GM23338 (cell line): Measurements from ENCODE around the gene ZNF22.

Source experiments
- CREB1 ChIP-seq: fragments of 250-450 bp; sonication (Bioruptor Pico); IDR thresholded peaks from 2 replicates; pipeline ENCODE4 v1.5.0; 2020; ENCODE audit warnings: low read depth, mild to moderate bottlenecking, moderate library complexity
- EZH2 ChIP-seq: fragments of 200-600 bp; sonication (generic); IDR thresholded peaks from one replicate; pipeline ENCODE4 v1.8.0; 2017; ENCODE audit warnings: antibody characterized with exemption, mild to moderate bottlenecking, low read depth; ENCODE audit not compliant: unreplicated experiment
- EZH2phosphoT487 ChIP-seq: fragments of 200-600 bp; sonication (generic); IDR thresholded peaks from one replicate; pipeline ENCODE4 v1.8.1; 2018; ENCODE audit warnings: antibody characterized with exemption; ENCODE audit not compliant: unreplicated experiment
- JUNB ChIP-seq: IDR thresholded peaks from one replicate; pipeline ENCODE4 v1.6.1; 2016; ENCODE audit warnings: antibody characterized with exemption; ENCODE audit not compliant: unreplicated experiment
- POLR2AphosphoS5 ChIP-seq: IDR thresholded peaks from 2 replicates; pipeline ENCODE4 v1.6.1; 2016; ENCODE audit warnings: antibody characterized with exemption, low read depth
- ZNF331 ChIP-seq: fragments of 250-450 bp; sonication (Bioruptor Pico); IDR thresholded peaks from 2 replicates; pipeline ENCODE4 v1.5.0; 2020; ENCODE audit warnings: low read depth, mild to moderate bottlenecking, moderate library complexity
- TF ChIP-seq, protein P1 (sequence below), 2 experiments: fragments of 200-600 bp in 1 of 2; sonication (generic) in 1 of 2; conservative IDR thresholded peaks; 2 replicates each; pipeline versions ENCODE4 v1.5.1 to v1.6.1; 2016 to 2017; ENCODE audit warnings: antibody characterized with exemption in 2 of 2, low read depth in 2 of 2, mild to moderate bottlenecking in 2 of 2, moderate library complexity in 1 of 2
- TF ChIP-seq, protein P2 (sequence below): IDR thresholded peaks from one replicate; pipeline ENCODE4 v1.6.1; 2018; ENCODE audit warnings: antibody characterized with exemption; ENCODE audit not compliant: unreplicated experiment
- TF ChIP-seq, protein P3 (sequence below): fragments of 250-450 bp; sonication (Bioruptor Pico); IDR thresholded peaks from 2 replicates; pipeline ENCODE4 v1.5.0; 2020; ENCODE audit warnings: mild to moderate bottlenecking, moderate library complexity
- TF ChIP-seq, protein P4 (sequence below): IDR thresholded peaks from 2 replicates; pipeline ENCODE4 v1.6.1; 2016; ENCODE audit warnings: antibody characterized with exemption

DNA sequence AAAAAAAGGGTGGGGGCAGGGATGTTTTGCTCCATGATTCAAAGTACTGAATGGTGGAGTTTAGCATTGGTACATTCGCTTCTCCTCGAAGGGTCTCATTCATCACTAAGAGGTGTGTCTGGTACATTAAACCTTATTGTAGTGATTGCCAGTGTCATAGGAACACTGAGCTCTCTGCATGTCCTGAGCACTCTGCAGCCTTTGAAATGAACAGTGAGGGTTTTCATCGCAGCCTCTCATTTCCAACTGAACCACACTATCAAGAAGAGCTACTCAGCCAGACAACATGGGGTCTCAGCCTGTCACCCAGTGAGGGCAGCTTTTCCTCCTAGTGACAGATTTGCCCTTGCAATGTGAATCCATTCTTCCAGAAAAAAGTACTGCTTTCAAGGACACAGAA is 14.5 kb upstream of the ZNF22 start:
- TF ChIP-seq EZH2, result no peak
- TF ChIP-seq, protein P1, sequence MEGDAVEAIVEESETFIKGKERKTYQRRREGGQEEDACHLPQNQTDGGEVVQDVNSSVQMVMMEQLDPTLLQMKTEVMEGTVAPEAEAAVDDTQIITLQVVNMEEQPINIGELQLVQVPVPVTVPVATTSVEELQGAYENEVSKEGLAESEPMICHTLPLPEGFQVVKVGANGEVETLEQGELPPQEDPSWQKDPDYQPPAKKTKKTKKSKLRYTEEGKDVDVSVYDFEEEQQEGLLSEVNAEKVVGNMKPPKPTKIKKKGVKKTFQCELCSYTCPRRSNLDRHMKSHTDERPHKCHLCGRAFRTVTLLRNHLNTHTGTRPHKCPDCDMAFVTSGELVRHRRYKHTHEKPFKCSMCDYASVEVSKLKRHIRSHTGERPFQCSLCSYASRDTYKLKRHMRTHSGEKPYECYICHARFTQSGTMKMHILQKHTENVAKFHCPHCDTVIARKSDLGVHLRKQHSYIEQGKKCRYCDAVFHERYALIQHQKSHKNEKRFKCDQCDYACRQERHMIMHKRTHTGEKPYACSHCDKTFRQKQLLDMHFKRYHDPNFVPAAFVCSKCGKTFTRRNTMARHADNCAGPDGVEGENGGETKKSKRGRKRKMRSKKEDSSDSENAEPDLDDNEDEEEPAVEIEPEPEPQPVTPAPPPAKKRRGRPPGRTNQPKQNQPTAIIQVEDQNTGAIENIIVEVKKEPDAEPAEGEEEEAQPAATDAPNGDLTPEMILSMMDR (conservative IDR thresholded peaks at IDR 0.05; ENCODE audit: low read depth in 2 of 2), result no peak
- TF ChIP-seq, protein P2, sequence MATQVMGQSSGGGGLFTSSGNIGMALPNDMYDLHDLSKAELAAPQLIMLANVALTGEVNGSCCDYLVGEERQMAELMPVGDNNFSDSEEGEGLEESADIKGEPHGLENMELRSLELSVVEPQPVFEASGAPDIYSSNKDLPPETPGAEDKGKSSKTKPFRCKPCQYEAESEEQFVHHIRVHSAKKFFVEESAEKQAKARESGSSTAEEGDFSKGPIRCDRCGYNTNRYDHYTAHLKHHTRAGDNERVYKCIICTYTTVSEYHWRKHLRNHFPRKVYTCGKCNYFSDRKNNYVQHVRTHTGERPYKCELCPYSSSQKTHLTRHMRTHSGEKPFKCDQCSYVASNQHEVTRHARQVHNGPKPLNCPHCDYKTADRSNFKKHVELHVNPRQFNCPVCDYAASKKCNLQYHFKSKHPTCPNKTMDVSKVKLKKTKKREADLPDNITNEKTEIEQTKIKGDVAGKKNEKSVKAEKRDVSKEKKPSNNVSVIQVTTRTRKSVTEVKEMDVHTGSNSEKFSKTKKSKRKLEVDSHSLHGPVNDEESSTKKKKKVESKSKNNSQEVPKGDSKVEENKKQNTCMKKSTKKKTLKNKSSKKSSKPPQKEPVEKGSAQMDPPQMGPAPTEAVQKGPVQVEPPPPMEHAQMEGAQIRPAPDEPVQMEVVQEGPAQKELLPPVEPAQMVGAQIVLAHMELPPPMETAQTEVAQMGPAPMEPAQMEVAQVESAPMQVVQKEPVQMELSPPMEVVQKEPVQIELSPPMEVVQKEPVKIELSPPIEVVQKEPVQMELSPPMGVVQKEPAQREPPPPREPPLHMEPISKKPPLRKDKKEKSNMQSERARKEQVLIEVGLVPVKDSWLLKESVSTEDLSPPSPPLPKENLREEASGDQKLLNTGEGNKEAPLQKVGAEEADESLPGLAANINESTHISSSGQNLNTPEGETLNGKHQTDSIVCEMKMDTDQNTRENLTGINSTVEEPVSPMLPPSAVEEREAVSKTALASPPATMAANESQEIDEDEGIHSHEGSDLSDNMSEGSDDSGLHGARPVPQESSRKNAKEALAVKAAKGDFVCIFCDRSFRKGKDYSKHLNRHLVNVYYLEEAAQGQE, result no peak
- TF ChIP-seq POLR2AphosphoS5, result no peak
- TF ChIP-seq CREB1 (CRISPR knock-in tag), result no peak
- no peak for TF ChIP-seq EZH2phosphoT487
- no peak for TF ChIP-seq JUNB
- TF ChIP-seq, protein P3, sequence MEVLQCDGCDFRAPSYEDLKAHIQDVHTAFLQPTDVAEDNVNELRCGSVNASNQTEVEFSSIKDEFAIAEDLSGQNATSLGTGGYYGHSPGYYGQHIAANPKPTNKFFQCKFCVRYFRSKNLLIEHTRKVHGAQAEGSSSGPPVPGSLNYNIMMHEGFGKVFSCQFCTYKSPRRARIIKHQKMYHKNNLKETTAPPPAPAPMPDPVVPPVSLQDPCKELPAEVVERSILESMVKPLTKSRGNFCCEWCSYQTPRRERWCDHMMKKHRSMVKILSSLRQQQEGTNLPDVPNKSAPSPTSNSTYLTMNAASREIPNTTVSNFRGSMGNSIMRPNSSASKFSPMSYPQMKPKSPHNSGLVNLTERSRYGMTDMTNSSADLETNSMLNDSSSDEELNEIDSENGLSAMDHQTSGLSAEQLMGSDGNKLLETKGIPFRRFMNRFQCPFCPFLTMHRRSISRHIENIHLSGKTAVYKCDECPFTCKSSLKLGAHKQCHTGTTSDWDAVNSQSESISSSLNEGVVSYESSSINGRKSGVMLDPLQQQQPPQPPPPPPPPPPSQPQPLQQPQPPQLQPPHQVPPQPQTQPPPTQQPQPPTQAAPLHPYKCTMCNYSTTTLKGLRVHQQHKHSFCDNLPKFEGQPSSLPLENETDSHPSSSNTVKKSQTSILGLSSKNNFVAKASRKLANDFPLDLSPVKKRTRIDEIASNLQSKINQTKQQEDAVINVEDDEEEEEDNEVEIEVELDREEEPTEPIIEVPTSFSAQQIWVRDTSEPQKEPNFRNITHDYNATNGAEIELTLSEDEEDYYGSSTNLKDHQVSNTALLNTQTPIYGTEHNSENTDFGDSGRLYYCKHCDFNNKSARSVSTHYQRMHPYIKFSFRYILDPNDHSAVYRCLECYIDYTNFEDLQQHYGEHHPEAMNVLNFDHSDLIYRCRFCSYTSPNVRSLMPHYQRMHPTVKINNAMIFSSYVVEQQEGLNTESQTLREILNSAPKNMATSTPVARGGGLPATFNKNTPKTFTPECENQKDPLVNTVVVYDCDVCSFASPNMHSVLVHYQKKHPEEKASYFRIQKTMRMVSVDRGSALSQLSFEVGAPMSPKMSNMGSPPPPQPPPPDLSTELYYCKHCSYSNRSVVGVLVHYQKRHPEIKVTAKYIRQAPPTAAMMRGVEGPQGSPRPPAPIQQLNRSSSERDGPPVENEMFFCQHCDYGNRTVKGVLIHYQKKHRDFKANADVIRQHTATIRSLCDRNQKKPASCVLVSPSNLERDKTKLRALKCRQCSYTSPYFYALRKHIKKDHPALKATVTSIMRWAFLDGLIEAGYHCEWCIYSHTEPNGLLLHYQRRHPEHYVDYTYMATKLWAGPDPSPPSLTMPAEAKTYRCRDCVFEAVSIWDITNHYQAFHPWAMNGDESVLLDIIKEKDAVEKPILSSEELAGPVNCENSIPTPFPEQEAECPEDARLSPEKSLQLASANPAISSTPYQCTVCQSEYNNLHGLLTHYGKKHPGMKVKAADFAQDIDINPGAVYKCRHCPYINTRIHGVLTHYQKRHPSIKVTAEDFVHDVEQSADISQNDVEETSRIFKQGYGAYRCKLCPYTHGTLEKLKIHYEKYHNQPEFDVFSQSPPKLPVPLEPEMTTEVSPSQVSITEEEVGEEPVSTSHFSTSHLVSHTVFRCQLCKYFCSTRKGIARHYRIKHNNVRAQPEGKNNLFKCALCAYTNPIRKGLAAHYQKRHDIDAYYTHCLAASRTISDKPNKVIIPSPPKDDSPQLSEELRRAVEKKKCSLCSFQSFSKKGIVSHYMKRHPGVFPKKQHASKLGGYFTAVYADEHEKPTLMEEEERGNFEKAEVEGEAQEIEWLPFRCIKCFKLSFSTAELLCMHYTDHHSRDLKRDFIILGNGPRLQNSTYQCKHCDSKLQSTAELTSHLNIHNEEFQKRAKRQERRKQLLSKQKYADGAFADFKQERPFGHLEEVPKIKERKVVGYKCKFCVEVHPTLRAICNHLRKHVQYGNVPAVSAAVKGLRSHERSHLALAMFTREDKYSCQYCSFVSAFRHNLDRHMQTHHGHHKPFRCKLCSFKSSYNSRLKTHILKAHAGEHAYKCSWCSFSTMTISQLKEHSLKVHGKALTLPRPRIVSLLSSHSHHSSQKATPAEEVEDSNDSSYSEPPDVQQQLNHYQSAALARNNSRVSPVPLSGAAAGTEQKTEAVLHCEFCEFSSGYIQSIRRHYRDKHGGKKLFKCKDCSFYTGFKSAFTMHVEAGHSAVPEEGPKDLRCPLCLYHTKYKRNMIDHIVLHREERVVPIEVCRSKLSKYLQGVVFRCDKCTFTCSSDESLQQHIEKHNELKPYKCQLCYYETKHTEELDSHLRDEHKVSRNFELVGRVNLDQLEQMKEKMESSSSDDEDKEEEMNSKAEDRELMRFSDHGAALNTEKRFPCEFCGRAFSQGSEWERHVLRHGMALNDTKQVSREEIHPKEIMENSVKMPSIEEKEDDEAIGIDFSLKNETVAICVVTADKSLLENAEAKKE (CRISPR knock-in tag), result no peak
- TF ChIP-seq ZNF331 (CRISPR knock-in tag), result no peak
- TF ChIP-seq, protein P4, sequence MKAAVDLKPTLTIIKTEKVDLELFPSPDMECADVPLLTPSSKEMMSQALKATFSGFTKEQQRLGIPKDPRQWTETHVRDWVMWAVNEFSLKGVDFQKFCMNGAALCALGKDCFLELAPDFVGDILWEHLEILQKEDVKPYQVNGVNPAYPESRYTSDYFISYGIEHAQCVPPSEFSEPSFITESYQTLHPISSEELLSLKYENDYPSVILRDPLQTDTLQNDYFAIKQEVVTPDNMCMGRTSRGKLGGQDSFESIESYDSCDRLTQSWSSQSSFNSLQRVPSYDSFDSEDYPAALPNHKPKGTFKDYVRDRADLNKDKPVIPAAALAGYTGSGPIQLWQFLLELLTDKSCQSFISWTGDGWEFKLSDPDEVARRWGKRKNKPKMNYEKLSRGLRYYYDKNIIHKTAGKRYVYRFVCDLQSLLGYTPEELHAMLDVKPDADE, result no peak
